ENCODE results near the gene PCDH9. TPM values are rescaled to one million over a fixed set of nuclear protein-coding genes. Genes with fewer than 3 reads are reported as not detected.
"Not testable (repeated sequence)": the region's sequence is repeated elsewhere in the genome, so short reads cannot be mapped to it uniquely, and the experiment has no call there.

The PCDH9 gene
- total RNA-seq, 2 experiments from 2014 or later, result 0.14 to 0.17 TPM

- DNase-seq (no peak), ATAC-seq (ENCODE audit: low read depth) (no peak)
- Mint-ChIP-seq H3K27ac (no peak overlapping the region), H3K9me3 (no peaks in the 10 kb centered on the region), H3K4me3 (no peak overlapping the region), H3K4me1 (no peaks in the 10 kb centered on the region), H3K36me3 (no peaks in the 10 kb centered on the region), H3K27me3 (no peaks in the 10 kb centered on the region)
- POLR2A ChIA-PET, result no interaction called here
Measured at GRCh38 chr13:67118277-67118676, 111.9 kb downstream of the PCDH9 start.

- no peak overlapping the region for H3K4me3 Mint-ChIP-seq
- no peak overlapping the region for H3K27ac Mint-ChIP-seq
- DNase-seq (no peak), ATAC-seq (ENCODE audit: low read depth) (no peak)
- no peaks in the 10 kb centered on the region for H3K36me3 Mint-ChIP-seq
- no peaks in the 10 kb centered on the region for H3K27me3 Mint-ChIP-seq
- no peaks in the 10 kb centered on the region for H3K4me1 Mint-ChIP-seq
- POLR2A ChIA-PET, result no interaction called here
- no peaks in the 10 kb centered on the region for H3K9me3 Mint-ChIP-seq
Measured at GRCh38 chr13:67117010-67117550, 113.1 kb downstream of the PCDH9 start.

GRCh38 chr13:67107979-67108378 is 122.2 kb downstream of the PCDH9 start:
- H3K4me3 Mint-ChIP-seq, result no peak overlapping the region
- no peaks in the 10 kb centered on the region for H3K4me1 Mint-ChIP-seq
- H3K27me3 Mint-ChIP-seq, result no peaks in the 10 kb centered on the region
- ATAC-seq (ENCODE audit: low read depth) (no peak), DNase-seq (no peak)
- no peaks in the 10 kb centered on the region for H3K36me3 Mint-ChIP-seq
- H3K9me3 Mint-ChIP-seq, result no peaks in the 10 kb centered on the region
- no peak overlapping the region for H3K27ac Mint-ChIP-seq
- POLR2A ChIA-PET, result no interaction called here

GRCh38 chr13:67106502-67107057 is 123.6 kb downstream of the PCDH9 start:
- no peak overlapping the region for H3K4me3 Mint-ChIP-seq
- DNase-seq (no peak), ATAC-seq (ENCODE audit: low read depth) (no peak)
- H3K36me3 Mint-ChIP-seq, result no peaks in the 10 kb centered on the region
- H3K27me3 Mint-ChIP-seq, result no peaks in the 10 kb centered on the region
- H3K9me3 Mint-ChIP-seq, result no peaks in the 10 kb centered on the region
- H3K27ac Mint-ChIP-seq, result no peak overlapping the region
- H3K4me1 Mint-ChIP-seq, result no peaks in the 10 kb centered on the region
- POLR2A ChIA-PET, result no interaction called here

- DNase-seq, result no peak
- POLR2A ChIA-PET, result no interaction called here
- Mint-ChIP-seq H3K36me3 (no peaks in the 10 kb centered on the region), H3K9me3 (no peaks in the 10 kb centered on the region), H3K4me3 (no peak overlapping the region), H3K27ac (no peak overlapping the region), H3K27me3 (no peaks in the 10 kb centered on the region), H3K4me1 (no peaks in the 10 kb centered on the region)
- no peak for ATAC-seq (ENCODE audit: low read depth)
Measured at GRCh38 chr13:67101730-67102467, 128.2 kb downstream of the PCDH9 start.

- Mint-ChIP-seq H3K27ac (no peak overlapping the region), H3K4me3 (no peak overlapping the region), H3K27me3 (no peaks in the 10 kb centered on the region), H3K36me3 (no peaks in the 10 kb centered on the region), H3K4me1 (no peaks in the 10 kb centered on the region), H3K9me3 (no peaks in the 10 kb centered on the region)
- ATAC-seq (ENCODE audit: low read depth) (no peak), DNase-seq (no peak)
- POLR2A ChIA-PET, result no interaction called here
Measured at GRCh38 chr13:67100730-67101129, 129.4 kb downstream of the PCDH9 start.

GRCh38 chr13:67099494-67099893 is 130.6 kb downstream of the PCDH9 start:
- DNase-seq, result no peak
- Mint-ChIP-seq H3K4me1 (no peaks in the 10 kb centered on the region), H3K27ac (no peak overlapping the region), H3K27me3 (no peaks in the 10 kb centered on the region), H3K36me3 (no peaks in the 10 kb centered on the region), H3K9me3 (no peaks in the 10 kb centered on the region), H3K4me3 (no peak overlapping the region)
- no peak for ATAC-seq (ENCODE audit: low read depth)
- POLR2A ChIA-PET, result no interaction called here

GRCh38 chr13:67097892-67098452 is 132.2 kb downstream of the PCDH9 start:
- H3K9me3 Mint-ChIP-seq, result no peaks in the 10 kb centered on the region
- DNase-seq (no peak), ATAC-seq (ENCODE audit: low read depth) (no peak)
- no peaks in the 10 kb centered on the region for H3K27me3 Mint-ChIP-seq
- POLR2A ChIA-PET, result no interaction called here
- no peak overlapping the region for H3K27ac Mint-ChIP-seq
- H3K4me1 Mint-ChIP-seq, result no peaks in the 10 kb centered on the region
- H3K36me3 Mint-ChIP-seq, result no peaks in the 10 kb centered on the region
- H3K4me3 Mint-ChIP-seq, result no peak overlapping the region

- H3K27me3 Mint-ChIP-seq; ATAC-seq (ENCODE audit: low read depth); H3K9me3 Mint-ChIP-seq; H3K4me3 Mint-ChIP-seq; H3K36me3 Mint-ChIP-seq; DNase-seq; POLR2A ChIA-PET; H3K4me1 Mint-ChIP-seq; H3K27ac Mint-ChIP-seq: not testable (repeated sequence)
Measured at GRCh38 chr13:67096893-67097292, 133.2 kb downstream of the PCDH9 start.

- DNase-seq (no peak), ATAC-seq (ENCODE audit: low read depth) (no peak)
- Mint-ChIP-seq H3K27ac (no peak overlapping the region), H3K4me1 (no peaks in the 10 kb centered on the region), H3K4me3 (no peak overlapping the region), H3K9me3 (no peaks in the 10 kb centered on the region), H3K27me3 (no peaks in the 10 kb centered on the region), H3K36me3 (no peaks in the 10 kb centered on the region)
- POLR2A ChIA-PET, result no interaction called here
Measured at GRCh38 chr13:67096418-67096817, 133.7 kb downstream of the PCDH9 start.

GRCh38 chr13:67095621-67096020 is 134.5 kb downstream of the PCDH9 start:
- POLR2A ChIA-PET, result no interaction called here

GRCh38 chr13:67094952-67095351 is 135.2 kb downstream of the PCDH9 start:
- Mint-ChIP-seq H3K4me3 (no peak overlapping the region), H3K4me1 (no peaks in the 10 kb centered on the region), H3K27ac (no peak overlapping the region), H3K27me3 (no peaks in the 10 kb centered on the region), H3K9me3 (no peaks in the 10 kb centered on the region), H3K36me3 (no peaks in the 10 kb centered on the region)
- POLR2A ChIA-PET, result no interaction called here
- DNase-seq (no peak), ATAC-seq (ENCODE audit: low read depth) (no peak)

More at GRCh38 chr13:67095621-67096020, 134.5 kb downstream of the PCDH9 start:
- Mint-ChIP-seq H3K27ac (no peak overlapping the region), H3K4me3 (no peak overlapping the region), H3K36me3 (no peaks in the 10 kb centered on the region), H3K9me3 (no peaks in the 10 kb centered on the region), H3K4me1 (no peaks in the 10 kb centered on the region), H3K27me3 (no peaks in the 10 kb centered on the region)
- DNase-seq, result no peak
- ATAC-seq (ENCODE audit: low read depth), result no peak

- Mint-ChIP-seq H3K4me3 (no peak overlapping the region), H3K9me3 (no peaks in the 10 kb centered on the region), H3K27ac (no peak overlapping the region), H3K36me3 (no peaks in the 10 kb centered on the region), H3K27me3 (no peaks in the 10 kb centered on the region), H3K4me1 (no peaks in the 10 kb centered on the region)
- DNase-seq (no peak), ATAC-seq (ENCODE audit: low read depth) (no peak)
- POLR2A ChIA-PET, result no interaction called here
Measured at GRCh38 chr13:67094078-67094477, 136.1 kb downstream of the PCDH9 start.

GRCh38 chr13:67091603-67092002 is 138.5 kb downstream of the PCDH9 start:
- H3K27ac Mint-ChIP-seq, result no peak overlapping the region
- no peaks in the 10 kb centered on the region for H3K9me3 Mint-ChIP-seq
- H3K4me3 Mint-ChIP-seq, result no peak overlapping the region
- POLR2A ChIA-PET, result no interaction called here
- ATAC-seq (ENCODE audit: low read depth) (no peak), DNase-seq (no peak)
- H3K4me1 Mint-ChIP-seq, result no peaks in the 10 kb centered on the region
- no peaks in the 10 kb centered on the region for H3K36me3 Mint-ChIP-seq
- H3K27me3 Mint-ChIP-seq, result no peaks in the 10 kb centered on the region

Data from activated naive CD8-positive, alpha-beta T cell treated with anti-CD3 and anti-CD28 coated beads, Interleukin-2, amount 10 ng/mL, durations not matched to agents 7 days and 5 days (primary cell).